SK-N-MC (cell line): ENCODE results near the gene MEIS2.

Experiments used
- EZH2 ChIP-seq: fragments of 200-600 bp; sonication (generic); IDR thresholded peaks from one replicate; pipeline ENCODE4 v1.6.1; 2017; ENCODE audit warnings: antibody characterized with exemption
- POLR2AphosphoS5 ChIP-seq: IDR thresholded peaks from 2 replicates; pipeline ENCODE4 v1.6.1; 2012; ENCODE audit warnings: mild to moderate bottlenecking, low read depth, low read length, borderline replicate concordance

DNA sequence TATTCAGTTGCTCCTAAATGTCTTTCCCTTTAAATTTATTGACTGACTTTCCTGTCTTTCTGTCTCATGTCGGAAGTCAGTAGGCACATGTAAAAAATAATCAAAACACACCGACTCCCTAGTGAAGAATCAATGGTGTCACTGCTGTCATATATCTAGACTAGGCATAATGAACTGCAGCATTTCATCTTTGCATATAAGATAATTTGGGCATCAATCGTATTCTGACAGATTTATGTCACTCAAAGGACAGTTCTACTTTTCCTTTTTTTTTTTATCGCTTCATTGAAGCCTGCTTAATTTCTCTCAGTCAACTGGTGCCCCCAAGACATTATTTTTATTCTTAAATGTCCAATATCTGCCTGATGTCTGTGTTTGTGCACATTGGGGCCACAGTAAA, 206.3 kb downstream of the MEIS2 start:
- TF ChIP-seq EZH2 (no peak), POLR2AphosphoS5 (no peak)
